ENCODE measurements around the gene CEP164.

DNA sequence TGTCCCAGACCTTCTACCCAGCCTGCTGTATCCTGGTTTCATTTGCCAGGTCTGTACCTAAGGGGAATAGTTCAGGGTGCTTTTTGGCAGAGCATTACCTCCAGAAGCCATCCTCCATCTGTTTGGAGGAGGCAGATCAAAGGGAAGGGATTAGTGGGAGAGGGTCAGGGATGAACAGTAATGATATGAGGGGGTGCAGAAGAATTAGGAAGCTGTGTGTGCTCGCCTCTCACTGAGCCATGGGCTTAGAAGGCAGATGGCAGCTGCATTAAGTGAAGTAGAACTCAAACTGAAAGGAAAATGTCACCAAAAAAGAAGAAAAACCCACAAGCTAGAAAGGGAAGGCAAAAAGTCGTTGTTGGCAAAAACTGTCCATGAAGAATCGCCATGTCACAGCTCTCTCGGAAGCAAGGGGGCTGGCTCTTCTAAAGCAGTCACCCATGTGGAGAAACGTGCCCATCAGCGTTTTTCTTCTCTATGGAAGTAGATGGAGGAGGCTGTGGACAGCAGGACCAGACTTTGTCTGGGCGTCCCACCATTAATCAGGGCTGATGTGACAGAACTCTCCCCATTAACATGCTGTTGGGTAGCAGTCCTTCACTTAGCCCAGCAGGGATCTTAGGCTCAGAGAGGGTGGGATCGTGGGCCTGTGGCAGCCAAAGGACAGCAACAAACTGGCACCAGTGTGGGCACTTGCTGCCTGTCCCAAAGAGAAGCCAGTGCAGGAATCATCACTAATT, 46.8 kb downstream of the CEP164 start:
- no peak for TF ChIP-seq MAX (CRISPR knock-in tag; IDR thresholded peaks at IDR 0.05)
- no peak for TF ChIP-seq FOXK1 (CRISPR knock-in tag; IDR thresholded peaks at IDR 0.05)
- TF ChIP-seq TEAD1 (CRISPR knock-in tag; IDR thresholded peaks at IDR 0.05), result no peak
- TF ChIP-seq ERG (CRISPR knock-in tag; IDR thresholded peaks at IDR 0.05), result no peak
- TF ChIP-seq, protein P1, sequence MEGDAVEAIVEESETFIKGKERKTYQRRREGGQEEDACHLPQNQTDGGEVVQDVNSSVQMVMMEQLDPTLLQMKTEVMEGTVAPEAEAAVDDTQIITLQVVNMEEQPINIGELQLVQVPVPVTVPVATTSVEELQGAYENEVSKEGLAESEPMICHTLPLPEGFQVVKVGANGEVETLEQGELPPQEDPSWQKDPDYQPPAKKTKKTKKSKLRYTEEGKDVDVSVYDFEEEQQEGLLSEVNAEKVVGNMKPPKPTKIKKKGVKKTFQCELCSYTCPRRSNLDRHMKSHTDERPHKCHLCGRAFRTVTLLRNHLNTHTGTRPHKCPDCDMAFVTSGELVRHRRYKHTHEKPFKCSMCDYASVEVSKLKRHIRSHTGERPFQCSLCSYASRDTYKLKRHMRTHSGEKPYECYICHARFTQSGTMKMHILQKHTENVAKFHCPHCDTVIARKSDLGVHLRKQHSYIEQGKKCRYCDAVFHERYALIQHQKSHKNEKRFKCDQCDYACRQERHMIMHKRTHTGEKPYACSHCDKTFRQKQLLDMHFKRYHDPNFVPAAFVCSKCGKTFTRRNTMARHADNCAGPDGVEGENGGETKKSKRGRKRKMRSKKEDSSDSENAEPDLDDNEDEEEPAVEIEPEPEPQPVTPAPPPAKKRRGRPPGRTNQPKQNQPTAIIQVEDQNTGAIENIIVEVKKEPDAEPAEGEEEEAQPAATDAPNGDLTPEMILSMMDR (IDR thresholded peaks at IDR 0.05), result no peak
- TF ChIP-seq ZNF512 (CRISPR knock-in tag; IDR thresholded peaks at IDR 0.05; ENCODE audit: borderline replicate concordance), result no peak
- TF ChIP-seq CBFB (CRISPR knock-in tag; IDR thresholded peaks at IDR 0.05; ENCODE audit: low read depth), result no peak
- TF ChIP-seq ATF3 (CRISPR knock-in tag; conservative IDR thresholded peaks at IDR 0.05), result no peak
- no peak for TF ChIP-seq E2F4 (CRISPR knock-in tag; IDR thresholded peaks at IDR 0.05; ENCODE audit: borderline replicate concordance, low read depth)
- no peak for TF ChIP-seq MYBL2 (CRISPR knock-in tag; IDR thresholded peaks at IDR 0.05)
- TF ChIP-seq, protein P2, sequence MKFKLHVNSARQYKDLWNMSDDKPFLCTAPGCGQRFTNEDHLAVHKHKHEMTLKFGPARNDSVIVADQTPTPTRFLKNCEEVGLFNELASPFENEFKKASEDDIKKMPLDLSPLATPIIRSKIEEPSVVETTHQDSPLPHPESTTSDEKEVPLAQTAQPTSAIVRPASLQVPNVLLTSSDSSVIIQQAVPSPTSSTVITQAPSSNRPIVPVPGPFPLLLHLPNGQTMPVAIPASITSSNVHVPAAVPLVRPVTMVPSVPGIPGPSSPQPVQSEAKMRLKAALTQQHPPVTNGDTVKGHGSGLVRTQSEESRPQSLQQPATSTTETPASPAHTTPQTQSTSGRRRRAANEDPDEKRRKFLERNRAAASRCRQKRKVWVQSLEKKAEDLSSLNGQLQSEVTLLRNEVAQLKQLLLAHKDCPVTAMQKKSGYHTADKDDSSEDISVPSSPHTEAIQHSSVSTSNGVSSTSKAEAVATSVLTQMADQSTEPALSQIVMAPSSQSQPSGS (CRISPR knock-in tag; IDR thresholded peaks at IDR 0.05; ENCODE audit: borderline replicate concordance, low read depth), result no peak
- no peak for TF ChIP-seq HMGXB4 (CRISPR knock-in tag; IDR thresholded peaks at IDR 0.05)
